LoVo (cell line): ENCODE results near the gene RAC3.

Experiments used
- DNase-seq: peaks from one replicate; pipeline ENCODE4 v3.0.0-alpha.2; 2016; ENCODE audit warnings: low spot score

Gene RAC3

DNA sequence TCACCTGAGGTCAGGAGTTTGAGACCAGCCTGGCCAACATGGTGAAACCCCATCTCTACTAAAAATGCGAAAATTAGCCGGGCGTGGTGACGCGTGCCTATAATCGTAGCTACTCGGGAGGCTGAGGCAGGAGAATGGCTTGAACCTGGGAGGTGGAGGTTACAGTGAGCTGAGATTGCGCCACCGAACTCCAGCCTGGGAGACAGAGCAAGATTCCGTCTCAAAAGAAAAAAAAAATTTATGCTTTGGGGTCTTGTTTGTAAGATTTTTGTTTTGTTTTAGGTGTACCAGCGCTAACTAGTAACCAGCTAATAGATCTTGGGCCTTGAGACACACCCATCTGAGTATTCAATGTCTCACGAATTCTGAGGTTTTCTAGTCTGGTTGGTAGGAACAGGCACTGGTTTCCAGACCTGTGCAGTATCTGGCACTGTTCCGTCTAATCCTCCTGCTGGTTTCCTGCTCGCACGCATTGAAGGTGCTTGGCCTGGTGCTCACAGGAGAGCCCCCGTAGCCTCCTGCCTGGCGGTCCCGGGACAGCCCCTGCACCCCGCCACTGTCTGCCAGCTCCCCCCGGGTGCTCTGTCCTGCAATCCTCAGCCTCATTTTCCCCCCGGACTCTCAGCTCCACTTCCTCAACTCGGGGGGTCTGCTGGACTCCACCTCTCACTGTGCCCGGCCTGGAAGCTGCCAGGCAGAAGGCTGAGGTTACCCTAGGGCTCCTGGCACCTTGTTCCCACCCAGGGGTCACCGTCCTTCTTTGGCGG is 44.7 kb downstream of the RAC3 start:
- DNase-seq = no peak

DNA sequence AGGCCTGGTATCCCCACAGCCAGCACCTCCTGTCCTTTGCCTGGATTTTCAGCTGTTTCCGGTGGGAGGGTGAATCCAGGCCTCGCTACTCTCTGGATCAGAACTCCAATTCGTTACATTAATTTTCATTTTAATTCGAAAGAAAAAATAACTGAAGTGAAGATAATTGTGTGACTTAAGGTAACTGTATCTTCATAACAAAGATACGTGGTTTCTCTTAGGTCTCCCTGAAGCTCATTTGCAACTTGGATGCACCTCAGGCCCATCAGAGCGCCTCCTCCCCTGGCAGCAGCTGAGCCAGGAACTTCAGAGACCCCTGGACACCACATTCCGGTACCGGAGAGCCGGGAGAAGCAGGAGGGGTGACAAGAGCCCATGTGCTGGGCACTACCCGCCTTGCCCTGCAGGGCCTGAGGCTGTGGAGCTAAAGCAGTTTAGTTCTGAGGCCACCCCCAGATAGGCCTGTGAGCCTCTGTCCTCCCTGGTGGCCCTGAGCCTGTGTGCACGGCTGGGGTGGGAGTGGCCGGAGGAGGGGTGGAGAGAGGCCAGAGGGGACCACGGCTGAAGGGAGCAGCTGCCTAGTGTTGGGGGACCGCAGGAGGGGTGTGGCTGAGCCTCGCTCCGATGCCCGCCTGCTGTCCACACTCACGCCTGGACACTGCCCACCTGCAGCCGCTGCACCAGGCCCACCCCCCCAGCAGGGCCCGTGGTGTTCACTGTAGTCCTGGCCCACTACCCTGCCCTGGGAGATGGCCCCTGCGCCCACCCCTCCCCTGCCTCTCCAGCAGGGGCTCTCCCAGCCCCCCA is 45.5 kb downstream of the RAC3 start:
- no peak for DNase-seq

DNA sequence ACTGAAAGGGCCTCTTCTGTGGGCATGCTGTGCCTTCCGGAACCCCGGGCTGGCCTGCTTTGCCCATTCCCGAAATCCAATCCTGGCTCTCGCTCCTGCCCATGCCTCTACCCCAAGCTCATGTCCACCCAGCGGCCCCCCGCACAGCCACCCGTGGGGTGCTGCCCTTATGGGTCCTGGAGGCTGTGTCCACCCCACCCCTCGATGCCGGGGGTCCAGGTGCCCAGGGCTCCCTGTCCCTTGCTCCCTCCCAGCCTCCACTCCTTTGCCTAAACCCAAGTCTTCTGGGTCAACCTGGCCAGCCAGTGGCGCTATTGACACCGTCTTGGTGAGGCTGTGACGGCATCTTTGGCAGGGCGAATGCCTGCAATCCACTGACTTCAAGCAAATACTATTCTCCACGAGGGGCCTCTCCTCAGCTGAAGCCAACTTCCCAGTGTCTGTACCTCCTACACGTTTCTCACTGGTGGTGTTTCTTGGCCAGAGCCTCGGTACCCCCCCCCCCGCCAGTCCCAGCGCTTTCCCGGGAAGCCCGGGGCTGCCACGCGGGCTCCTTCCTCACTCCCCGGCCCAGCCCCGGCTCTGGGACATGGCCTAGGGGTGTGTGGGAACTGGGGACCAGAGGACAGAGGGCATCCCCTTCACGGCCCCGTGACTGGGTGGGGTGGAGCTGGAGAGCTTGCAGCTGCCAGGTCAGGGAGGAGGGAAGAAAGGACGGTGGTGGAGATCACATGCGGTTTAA is 46.3 kb downstream of the RAC3 start:
- DNase-seq = no peak

DNA sequence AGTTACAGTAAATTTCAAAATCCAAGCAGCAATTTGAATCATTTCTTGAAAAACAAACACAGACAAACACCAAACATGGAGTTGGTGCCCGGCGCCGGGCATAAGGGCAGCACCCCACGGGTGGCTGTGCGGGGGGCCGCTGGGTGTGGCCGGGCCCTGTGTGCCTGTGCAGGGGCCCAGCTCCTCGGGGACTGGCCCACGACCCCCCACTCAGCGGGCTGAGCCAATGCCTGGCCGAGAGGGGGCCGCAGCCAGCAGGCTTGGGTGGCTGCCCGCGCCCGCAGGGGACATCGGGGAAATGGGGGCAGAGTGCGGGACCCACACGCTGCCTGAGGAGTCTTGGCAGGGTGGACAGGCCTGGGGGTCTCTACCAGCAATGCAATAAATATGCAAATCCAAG is 47.0 kb downstream of the RAC3 start:
- no peak for DNase-seq

DNA sequence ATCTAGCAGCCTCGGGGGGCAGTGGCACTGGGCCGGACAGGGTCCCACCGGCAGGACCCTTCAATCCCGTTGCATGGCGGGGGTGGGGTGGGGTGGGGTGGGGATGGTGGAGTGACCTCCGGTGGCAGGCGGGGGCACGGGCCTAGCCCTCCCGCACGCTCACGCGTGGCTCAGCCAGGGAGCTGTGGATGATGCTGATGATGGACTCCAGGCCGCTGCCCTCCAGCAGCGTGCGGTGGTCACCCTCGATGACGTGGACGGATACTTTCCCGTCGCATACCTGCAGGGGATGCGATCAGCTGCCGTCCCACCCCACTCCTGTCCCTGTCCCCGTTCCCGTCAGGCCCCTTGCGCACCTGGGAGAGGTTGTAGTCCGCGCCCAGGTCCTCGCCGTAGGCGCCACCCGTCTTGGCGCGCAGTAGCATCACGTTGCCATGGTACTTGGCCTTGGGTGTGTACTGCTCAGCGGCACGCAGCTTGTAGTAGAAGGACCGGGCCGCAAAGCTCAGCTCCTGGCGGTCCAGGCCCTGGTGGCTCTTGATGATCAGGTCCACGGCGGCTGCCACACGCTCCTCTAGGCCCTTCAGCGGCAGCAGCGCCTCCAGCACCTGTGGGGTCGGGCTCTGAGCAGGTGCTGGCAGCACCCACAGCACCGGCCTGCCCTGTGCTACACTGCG is 47.7 kb downstream of the RAC3 start:
- DNase-seq = no peak

DNA sequence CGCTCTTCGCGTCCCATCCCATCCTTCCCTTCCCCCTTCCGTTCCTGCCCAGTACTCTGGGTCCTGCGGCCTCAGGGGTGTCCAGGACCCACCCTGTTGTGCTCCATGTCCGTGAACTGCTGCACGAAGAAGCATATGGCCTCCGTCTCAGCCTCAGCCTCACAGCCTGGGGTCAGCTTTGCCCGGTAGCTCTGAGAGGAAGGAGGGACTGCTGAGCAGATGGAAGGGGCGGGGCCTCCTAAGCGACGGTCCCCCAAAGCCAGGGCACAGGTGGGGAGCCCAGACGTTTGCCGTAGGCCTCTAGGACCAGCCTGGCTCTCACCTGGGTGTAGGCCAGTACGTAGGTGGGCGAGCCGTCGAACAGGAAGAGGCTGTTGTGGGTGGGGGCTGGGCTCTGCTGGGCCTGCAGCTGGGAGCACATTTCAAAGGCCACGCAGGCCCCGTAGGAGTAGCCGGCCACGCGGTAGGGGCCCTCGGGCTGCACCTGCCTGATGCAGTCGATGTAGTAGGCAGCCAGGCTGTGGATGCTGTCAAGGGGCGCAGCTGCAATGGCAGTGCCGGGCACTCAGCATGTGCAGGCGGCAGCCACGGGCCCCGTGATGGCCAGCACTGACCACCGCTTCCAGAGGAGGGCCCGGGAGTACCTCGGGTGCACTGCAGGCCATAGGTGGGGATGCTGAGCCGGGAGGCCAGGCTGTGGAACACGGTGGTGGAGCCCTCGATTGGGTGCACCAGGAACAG is 48.7 kb downstream of the RAC3 start:
- no peak for DNase-seq

DNA sequence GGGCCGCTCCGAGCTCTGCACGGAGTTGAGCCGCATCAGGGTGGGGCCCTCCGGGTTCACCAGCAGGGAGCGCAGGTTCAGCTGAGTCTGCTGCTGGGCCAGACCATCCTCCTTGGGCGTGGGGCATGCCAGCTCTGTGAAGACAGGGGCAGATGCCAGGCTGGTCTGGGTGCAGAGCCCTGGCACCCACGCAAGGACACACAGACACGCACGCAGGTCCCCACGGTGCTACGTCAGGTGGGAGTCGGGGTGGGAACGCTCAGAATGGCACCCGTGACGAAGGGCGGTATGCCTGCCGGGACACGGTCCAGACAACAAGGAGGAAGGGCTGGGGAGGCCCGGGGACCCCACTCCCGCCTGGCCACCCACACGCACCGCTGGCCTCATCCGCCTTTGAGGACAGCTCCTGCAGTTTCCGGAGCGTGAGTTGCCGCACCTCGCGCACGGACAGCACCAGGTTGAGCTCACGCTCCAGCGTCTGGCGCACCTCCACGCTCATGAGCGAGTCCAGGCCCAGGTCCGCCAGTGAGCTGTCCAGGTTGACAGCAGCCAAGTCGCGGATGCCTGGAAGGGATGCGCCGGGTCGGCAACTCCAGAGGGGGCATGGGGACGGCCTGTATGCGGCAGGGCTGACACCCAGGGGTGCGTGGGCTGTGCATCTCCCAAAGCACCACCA is 49.4 kb downstream of the RAC3 start:
- no peak for DNase-seq

DNA sequence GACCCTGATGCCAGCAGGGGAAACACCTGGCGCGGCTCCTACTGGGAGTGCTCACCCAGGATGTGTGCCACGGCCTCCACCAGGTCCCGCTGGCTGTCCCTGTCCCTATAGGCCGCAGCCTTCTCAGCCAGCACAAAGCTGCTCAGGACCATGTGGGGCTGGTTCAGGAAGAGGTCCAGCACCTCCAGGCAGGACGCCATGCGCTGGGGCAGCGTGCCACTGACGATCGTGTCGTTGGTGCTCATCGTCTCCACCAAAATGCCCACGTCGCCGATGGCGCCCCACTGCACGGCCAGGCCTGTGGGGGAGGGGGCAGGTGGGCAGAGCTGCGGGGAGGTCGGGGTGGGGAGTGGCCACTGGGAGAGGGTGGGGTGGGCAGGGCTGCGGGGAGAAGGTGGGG is 50.1 kb downstream of the RAC3 start:
- no peak for DNase-seq

DNA sequence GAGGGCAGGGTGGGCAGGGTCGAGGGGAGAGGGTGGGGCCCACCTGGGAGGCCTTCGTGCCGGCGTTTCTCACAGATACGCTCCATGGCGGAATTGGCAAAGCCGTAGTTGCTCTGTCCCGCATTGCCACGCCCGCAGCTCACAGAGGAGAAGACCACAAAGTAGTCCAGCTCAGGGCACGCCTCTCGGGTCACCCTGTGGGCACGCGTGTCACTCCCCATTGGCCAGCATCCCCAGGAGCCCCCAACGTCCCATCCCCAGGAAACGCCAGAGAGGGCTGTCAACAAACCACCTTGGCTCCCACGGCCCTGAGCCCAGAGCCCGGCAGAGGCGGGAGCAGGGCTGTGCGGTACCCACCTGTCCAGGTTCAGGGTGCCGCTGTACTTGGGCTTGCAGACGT is 50.5 kb downstream of the RAC3 start:
- no peak for DNase-seq

DNA sequence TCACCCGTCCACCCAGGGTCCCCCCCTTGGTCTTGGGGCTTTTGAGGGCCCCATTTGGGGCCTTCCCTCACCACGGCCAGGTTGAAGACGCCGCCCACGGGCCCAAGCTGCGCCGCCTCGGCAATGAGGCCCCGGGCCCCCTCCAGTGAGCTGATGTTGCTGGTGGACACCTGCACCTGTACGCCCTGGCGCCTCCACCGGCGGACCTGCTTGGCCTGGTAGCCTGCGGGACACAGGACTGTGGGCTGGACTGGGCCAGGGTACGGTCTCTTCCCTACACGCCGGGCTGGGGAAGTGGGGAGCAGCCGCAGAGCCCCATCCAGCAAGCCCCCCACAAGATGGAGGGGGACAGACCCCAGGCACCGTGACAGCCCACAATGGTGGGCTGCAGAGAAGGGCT is 51.0 kb downstream of the RAC3 start:
- no peak for DNase-seq

DNA sequence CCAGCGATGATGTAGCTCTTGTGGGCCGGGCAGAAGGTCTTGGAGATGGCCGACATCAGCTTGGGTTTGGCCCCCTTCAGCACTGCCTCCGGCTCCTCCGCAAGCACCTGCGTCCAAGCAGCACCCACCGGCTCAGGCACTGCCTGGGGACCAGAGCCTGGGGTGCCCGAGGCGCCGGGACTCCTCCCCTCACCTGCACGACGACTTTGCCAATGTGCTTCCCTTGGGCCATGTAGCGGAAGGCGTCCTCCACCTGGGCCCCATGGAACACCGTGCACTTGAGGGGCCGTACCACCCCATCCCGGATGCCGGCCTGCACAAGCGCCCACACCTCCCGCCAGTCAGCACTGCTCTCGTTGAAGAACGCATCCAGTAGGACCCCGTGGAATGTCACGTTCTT is 51.5 kb downstream of the RAC3 start:
- no peak for DNase-seq
